Measurements from ENCODE around the gene AP5M1.
"Not testable (repeated sequence)": the region's sequence is repeated elsewhere in the genome, so short reads cannot be mapped to it uniquely, and the experiment has no call there.

The AP5M1 gene, protein sequence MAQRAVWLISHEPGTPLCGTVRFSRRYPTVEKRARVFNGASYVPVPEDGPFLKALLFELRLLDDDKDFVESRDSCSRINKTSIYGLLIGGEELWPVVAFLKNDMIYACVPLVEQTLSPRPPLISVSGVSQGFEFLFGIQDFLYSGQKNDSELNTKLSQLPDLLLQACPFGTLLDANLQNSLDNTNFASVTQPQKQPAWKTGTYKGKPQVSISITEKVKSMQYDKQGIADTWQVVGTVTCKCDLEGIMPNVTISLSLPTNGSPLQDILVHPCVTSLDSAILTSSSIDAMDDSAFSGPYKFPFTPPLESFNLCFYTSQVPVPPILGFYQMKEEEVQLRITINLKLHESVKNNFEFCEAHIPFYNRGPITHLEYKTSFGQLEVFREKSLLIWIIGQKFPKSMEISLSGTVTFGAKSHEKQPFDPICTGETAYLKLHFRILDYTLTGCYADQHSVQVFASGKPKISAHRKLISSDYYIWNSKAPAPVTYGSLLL

DNA sequence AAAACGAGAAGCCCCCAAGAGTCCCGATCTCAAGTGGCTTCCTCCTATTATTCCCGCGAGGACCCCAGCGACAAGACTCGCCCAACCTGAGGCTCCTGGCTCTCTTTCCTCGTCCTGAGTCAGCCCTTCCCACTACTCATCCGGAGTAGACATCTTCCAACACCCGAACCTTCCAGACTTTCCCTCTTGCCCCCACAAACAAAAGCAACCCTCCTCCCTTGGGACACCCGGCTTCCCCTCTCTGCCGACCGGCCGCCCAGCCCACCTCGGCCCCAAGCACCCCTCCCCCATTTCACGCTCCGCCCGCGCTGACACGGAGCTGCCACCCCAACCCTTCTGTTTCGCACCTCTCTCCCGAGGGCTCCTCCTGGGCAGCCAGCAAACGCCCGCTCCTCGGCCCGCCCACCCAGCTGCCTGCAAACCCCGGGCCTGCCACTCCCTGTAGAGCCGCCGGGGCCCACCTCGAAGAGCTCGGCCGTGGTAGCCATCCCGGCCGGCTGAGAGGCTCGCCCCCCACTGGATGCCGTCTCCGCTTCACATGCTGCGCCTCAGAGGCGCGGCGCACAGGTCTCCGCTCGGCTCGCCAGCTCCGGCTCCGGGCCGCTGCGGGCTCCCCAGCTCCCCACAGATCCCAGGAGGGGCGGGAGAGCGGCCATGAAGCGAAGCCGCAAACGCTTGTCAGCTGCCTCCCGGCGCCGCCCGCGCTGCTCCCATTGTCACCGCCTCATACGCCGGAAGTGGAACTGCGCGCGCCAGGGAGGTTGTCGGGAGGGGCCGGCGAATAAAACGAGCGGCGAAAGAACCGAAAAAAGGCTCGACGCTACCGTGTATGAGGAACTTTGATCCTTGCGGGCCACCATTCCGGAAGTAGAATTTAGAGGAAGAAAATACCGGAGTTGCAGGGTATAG lies at the start of gene AP5M1, which contains the start of gene EXOC5:
AP5M1 (plus strand) TSS at position 811 of the 909 bp plus-strand sequence. CDS start 344 bp downstream, outside the sequence.
EXOC5 (minus strand) TSS at position 745 of the 909 bp plus-strand sequence; CDS start at position 488, 257 bp downstream.
- DNase-seq: peak; percentile 90

DNA sequence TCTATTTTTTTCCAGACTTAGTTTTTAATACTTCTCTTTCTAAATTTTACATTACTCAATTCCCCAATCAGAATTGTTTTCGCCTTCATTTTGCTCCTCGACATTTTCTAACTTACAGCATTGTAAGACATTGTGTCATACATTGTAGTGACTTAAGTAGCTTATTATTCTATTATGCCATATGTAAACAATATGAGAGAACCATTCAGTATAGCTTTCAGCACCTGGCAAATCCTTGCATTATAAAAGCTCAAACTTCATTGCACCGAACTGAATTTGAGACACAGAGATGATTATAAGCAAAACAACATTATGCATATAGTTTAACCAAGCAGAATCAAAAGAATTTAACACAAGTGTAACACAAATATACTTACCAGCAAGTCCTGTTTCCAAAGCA lies 46.8 kb upstream of the AP5M1 start:
- DNase-seq: no peak

DNA sequence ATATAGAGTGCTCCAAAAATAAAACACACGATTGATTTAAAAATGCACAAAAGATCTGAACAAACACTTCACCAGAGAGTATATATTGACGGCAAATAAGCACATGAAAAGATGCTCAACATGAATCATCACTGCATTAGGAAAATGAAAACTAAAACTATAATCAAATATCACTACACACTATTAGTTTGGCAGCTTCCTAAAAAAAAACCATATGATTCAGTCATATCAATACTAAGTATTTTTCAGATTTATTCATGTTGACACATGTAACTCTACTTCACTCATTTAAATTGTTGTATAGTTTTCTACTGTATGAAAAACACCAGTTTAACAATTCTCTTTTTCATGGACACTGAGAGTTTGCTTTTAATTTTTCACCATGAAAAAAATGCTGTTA lies 41.7 kb upstream of the AP5M1 start:
- no peak for DNase-seq

DNA sequence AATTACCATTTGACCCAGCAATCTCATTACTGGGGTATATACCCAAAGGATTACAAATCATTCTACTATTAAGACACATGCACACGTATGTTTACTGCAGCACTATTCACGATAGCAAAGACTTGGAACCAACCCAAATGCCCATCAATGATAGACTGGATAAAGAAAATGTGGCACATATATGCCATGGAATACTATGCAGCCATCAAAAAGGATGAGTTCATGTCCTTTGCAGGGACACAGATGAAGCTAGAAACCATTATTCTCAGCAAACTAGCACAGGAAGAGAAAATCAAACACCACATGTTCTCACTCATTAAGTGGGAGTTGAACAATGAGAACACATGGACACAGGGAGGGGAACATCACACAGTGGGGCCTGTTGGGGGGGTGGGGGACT lies 40.5 kb upstream of the AP5M1 start:
- DNase-seq: not testable (repeated sequence)

DNA sequence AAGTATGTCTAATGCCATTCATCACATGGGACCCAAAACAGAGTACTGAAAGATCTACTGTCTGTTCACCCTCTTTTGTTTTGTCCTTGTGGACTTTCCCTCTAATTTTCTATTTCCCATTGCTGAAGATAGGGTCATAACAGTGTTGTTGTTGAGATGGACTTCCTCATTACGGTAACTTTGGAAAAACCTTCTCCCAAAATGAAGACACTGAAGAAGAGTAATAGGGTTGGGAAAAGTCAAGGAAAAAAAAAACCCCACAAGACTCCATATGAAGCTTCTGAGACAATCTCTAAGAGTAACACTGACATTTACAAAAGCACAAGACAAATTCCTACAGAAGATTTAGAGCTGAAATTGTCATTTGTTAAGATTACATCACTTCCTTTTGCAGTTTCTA lies 36.8 kb upstream of the AP5M1 start:
- no peak for DNase-seq

DNA sequence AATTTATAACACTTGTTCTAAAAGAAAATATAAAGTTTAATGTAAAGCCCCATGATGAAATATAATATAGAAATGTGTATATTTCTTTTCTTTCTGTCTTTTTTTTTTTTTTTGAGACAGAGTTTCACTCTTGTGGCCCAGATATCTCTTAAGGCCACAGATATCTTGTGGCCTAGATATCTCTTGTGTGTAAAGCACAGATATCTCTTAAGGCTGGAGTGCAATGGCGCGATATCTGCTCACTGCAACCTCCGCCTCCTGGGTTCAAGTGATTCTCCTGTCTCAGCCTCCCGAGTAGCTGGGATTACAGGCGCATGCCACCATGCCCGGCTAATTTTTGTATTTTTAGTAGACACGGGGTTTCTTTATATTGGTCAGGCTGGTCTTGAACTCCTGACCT lies 28.7 kb upstream of the AP5M1 start:
- not testable (repeated sequence) for DNase-seq

DNA sequence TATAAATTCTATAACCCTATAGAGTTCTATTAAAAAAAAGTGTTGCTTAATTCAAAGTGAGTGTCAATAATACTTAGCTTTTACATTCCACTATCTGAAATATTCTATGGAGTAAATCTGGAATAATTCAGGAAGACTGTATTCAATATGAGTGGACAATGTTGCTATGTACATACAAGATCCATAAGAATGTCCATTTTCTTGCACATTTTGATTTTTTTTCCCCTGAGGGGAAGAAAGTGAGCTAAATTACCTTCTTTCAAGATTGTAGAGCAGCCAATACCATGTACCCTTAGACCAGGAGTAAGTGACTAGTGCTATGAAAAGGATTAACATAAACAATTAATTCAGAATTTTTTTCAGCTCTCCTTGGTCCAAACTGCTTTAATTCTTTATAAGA lies 25.5 kb upstream of the AP5M1 start:
- DNase-seq: no peak

DNA sequence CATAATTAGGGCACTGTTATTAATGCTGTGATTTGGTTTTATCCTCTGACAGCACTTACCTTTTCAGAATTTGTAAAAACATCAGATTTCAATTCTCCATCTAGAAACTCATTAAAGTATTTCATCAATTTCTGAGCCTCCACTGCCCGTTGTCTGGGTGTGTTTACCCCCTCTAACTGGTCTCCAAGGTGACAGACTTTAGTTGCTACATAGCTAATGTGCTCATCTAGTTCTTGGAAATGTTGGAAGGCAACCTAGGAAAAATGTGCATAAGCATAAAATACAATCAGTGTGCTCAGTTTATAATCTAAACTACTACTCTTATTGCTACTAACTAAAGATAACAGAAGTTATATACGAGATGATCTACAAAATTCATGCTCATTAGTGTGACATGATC lies 24.7 kb upstream of the AP5M1 start:
- no peak for DNase-seq

DNA sequence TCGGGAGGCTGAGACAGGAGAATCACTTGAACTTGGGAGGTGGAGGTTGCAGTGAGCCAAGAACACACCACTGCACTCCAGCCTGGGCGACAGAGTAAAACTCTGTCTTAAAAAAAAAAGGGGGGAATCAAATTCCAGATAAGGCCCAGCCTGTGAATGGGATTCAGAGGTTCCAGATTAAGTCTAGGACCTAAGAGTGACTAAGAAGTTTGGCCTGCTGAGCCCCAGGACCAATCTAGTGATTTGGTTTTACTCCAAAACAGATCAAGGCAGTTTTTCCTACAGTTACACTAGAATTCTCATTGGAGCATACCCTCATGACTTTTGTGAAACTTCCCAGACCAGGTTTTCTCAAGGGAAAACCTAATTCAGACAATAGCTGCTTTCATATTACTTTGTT lies 22.8 kb upstream of the AP5M1 start:
- no peak for DNase-seq

DNA sequence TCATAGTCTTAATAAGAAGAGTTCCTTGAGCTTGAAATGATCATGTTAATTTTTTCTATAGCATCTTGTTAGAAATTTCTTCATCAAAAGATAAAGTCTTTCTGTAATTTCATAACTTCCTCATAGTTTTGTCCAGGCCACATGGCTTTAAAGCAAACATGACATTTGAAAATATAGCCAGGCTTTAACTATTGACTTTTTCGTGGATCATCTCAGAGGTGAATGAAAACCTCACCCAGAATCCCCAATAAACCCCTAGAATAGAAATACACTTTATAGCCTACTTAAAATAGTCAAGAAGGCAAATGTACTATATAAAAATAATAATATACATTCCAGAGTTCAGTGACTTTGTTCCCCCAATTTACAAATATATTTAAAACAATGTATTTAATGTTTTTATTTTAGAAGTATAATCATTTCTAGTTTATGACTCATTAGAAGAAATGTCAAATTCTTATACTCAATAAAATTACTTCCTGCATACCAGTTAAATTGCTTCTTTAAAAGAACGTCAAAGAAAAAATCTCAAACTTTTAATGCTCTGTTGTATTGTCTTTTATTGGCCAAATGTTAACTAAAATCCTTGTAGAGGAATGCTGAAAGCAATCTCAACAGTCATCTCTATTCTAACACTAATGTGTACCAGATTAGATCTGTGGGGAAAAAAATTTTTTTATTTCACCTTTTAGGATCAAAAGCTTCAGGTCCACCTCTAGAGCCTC lies 21.7 kb upstream of the AP5M1 start:
- no peak for DNase-seq

DNA sequence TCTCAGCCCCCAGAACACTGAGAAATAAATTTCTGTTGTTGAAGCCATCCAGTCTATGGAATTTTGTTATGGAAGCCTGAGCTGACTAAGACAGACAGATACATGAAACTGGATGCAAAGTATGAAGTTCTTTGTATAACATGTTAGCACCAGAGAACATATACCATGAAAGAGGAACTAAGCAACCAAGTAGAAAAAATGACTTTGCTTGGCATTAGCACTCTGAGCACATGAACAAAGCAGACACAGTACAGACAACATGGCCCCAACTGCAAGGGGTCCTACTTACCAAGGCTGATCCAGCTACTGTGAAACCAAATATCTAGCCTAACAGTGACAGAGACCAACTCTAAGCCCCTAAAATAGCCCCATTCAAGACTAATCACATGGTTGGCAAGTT lies 13.9 kb upstream of the AP5M1 start:
- DNase-seq: no peak

DNA sequence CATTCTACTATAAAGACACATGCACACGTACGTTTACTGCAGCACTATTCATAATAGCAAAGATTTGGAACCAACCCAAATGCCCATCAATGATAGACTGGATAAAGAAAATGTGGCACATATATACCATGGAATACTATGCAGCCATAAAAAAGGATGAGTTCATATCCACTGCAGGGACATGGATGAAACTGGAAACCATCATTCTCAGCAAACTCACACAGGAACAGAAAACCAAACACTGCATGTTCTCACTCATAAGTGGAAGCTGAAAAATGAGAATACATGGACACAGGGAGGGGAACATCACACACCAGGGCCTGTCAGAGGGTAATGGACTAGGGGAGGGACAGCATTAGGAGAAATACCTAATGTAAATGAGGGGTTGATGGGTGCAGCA lies 10.6 kb upstream of the AP5M1 start:
- not testable (repeated sequence) for DNase-seq

DNA sequence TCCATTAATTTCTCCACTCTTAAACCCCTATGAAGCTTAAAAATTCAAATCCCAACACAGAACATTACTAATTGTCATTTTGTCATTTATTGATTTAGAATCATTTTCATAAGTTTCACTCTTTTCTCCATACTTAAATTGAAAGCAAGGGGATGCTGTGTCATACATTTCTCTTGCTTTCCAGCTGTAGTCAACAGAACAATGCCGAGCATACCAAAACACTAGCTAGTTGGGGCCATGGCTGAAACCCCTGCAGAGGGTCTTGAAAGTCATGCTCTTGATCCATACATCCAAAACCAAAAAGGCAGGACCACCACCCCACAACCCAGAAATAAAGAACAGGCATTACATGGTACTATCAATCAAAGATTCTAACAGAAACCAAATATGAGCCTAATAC lies 9.1 kb upstream of the AP5M1 start:
- DNase-seq: no peak

DNA sequence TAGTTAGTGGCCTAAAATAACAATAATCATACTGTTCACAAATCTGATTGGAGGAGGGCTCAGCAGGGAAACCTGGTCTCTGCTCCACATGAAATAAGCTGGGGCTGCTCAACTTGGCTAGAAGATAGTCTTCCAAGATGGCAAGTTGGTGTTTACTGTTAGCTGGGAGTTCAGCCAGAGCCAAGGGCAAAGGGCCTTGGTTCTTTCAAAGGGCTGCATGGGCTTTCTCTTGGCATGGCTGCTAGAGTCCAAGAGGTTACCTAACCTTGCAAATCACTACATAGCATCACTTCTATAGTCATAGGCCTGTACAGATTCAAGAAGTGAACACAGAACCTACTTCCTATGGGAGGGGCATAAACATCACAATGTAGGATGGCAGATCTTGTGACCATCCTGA lies 7.2 kb upstream of the AP5M1 start:
- DNase-seq: no peak

DNA sequence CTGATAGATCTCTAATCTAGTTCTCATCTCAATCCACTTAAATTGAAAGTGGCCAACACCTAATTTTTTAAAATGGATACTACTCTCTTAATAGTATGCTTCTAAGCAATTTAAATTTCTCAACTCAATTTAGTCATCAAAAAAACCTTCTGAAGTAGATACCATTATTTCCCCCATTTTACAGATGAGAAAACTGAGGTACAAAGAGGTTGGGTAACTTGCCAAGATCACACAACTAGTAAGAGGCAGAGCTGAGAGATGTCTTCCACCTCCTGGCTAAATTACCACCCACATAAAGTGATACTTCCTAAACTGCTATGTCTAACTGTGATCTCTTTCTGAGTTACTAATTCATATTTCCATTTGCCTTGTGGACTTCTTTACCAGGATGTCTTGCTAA lies 6.7 kb upstream of the AP5M1 start:
- no peak for DNase-seq

DNA sequence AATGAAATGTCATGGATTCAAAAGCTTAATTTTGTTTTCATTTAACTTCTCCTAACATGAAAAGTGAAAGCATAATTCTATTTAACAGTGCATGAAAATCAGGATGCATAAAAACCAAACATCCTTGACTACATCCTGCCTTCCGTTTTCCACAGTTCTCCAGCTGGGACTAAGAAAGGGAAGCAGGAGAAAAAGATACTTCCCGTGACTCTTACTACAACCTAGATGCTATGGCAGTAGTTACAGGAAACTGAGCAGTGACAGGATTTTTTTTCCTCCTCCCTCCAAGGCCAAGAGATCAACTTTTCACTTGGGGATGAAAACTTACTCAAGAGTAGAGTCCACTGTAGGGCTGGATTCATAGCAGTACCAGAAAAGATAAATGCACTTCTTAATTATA lies 2.7 kb upstream of the AP5M1 start:
- no peak for DNase-seq

DNA sequence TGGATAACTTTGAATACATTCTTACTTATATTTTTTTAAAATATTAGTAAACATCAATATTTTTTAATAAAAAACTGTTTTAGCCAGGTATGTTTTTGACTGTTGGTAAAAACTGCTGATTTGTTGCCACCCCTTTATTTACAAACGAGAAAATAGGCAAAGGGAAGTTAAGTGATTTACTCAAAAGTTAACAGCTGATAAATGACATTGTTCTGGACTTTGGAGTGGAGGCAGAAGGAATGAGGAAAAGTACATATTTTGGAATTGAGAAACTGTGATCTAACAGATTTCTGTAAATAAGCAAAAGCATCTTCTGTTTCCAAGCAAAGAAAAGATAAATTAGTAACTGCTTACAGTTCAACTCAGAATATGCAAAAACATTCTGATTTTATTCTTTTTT lies 4.5 kb downstream of the AP5M1 start:
- DNase-seq: no peak

DNA sequence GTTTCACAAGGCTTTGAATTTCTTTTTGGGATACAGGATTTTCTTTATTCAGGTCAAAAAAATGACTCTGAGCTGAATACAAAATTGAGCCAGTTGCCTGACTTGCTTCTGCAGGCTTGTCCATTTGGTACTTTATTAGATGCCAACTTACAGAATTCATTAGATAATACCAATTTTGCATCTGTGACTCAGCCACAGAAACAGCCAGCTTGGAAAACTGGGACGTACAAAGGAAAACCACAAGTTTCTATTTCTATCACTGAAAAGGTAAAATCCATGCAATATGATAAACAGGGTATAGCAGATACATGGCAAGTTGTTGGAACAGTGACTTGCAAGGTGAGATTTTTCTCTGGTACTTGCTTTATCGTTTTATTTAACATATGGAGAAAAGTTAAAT lies 5.8 kb downstream of the AP5M1 start:
- DNase-seq: no peak

DNA sequence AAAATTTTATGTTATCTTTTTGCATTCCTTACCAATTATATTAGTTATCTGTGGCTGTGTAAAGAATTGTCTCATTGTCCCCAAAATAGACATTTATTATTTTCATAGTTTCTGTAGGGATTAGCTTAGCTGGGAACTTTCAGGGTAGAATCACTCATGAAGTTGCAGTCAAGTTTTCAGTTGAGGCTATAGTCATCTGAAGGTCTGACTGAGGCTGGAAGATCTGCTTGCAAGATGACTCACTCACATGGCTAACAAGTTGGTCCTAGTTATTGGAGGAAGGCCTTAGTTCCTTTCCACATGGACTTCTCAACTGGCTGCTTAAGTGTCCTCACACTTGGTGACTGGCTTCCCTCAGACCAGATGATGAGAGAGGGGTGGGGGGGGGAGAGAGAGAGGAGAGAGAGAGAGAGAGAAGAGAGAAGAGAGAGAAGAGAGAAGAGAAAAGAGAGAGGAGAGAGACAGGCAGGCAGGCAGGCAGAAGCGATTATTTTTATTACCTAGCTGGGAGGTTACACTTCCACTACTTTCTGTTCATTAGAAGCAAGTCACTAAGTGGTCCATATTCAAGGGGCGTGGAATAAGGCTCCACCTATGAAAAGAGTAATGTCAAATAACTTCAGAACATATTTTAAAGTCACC lies 6.4 kb downstream of the AP5M1 start:
- DNase-seq: no peak

DNA sequence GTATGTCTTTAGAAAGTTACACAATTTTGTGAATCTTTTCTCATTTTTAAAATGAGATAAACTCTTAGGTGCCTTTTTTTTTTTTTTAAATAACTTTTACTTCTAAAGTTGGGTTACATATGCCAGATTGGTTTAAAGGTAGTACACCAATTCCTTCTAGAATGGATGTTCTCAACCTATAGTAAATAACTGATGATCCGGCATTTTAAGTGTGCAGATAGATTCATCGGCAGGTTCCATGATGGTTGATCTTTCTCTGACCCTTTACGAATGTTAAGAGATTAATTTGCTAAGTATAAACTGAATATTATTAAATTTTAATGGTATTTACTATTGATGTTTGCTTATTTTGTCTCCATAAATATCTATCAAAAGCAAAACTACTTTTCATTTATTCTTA lies 8.3 kb downstream of the AP5M1 start:
- no peak for DNase-seq

DNA sequence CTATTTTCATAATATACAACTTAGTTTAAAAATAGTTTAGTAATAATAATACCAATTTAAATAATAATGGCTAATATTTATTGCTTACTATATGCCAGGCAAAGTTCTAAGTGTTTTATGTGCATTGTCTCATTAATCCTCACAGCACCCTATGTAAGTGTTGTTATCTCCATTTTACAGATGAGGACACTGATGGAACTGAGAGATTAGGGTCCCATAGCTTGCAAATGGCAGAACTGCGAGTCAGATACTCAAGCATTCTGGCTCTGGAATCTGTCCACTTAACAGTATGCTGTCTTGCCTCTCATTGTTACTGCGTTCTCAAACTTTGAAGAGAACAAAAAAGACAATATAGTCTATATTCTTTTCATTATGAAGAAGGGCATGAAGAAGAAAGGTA lies 19.0 kb downstream of the AP5M1 start:
- no peak for DNase-seq

DNA sequence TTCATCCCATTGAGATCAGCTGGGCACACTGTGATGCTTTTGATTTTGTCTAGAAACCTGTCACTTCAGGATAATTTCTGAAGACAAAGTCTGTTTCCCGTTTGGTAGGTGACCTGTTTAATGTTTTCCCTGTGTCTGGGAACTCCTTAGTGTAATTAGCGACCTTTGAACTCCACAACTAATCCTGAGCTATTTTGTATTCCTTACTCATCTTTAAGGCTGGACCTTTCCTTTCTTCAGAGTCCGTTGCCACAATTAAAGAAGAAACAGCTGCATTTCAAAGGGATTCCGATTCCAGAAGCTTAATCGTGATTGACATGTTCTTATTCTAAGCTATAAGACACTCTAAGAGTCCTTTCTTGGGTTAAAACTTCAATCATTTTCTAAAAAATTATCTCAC lies 22.0 kb downstream of the AP5M1 start:
- no peak for DNase-seq
